Gastroesophageal sphincter (tissue), 3 donors: ENCODE results near the gene RANBP17.

ENCODE experiments used
- CTCF ChIP-seq, 4 experiments: fragments of 200-600 bp in 2 of 4; fragments of 450-650 bp in 2 of 4; sonication (generic) in 1 of 4; IDR thresholded peaks; one replicate each; pipeline ENCODE4 v1.5.1; 2017 to 2019; ENCODE audit warnings: antibody characterized with exemption in 4 of 4, mild to moderate bottlenecking in 2 of 4, moderate library complexity in 2 of 4
- POLR2A ChIP-seq, 2 donors: fragments of 450-650 bp; IDR thresholded peaks; one replicate each; pipeline ENCODE4 v1.6.1; 2017; ENCODE audit warnings: antibody characterized with exemption in 2 of 2, mild to moderate bottlenecking in 2 of 2, moderate library complexity in 1 of 2

- no peak for TF ChIP-seq CTCF (IDR thresholded peaks at IDR 0.05)
- no peak for TF ChIP-seq POLR2A (IDR thresholded peaks at IDR 0.05)
Observed at GRCh38 chr5:171291371-171291770, 429.6 kb downstream of the RANBP17 start.
